ENCODE data around the gene FOXP1. TPM values are rescaled to one million over a fixed set of nuclear protein-coding genes. Genes with fewer than 3 reads are reported as not detected.
"Not testable (repeated sequence)": the region's sequence is repeated elsewhere in the genome, so short reads cannot be mapped to it uniquely, and the experiment has no call there.

Gene FOXP1
- total RNA-seq, 1 donor from 2014 or later = 128 TPM

- DNase-seq (ENCODE audit: low spot score) = no peak
Measured at GRCh38 chr3:71332813-71333212, 250.7 kb downstream of the FOXP1 start.

GRCh38 chr3:71330909-71331308 is 252.6 kb downstream of the FOXP1 start:
- no peak for DNase-seq (ENCODE audit: low spot score)

- DNase-seq (ENCODE audit: low spot score) = no peak
Measured at GRCh38 chr3:71330505-71330904, 253.0 kb downstream of the FOXP1 start.

- no peak for DNase-seq (ENCODE audit: low spot score)
Measured at GRCh38 chr3:71329817-71330216, 253.7 kb downstream of the FOXP1 start.

- no peak for DNase-seq (ENCODE audit: low spot score)
Measured at GRCh38 chr3:71328926-71329325, 254.6 kb downstream of the FOXP1 start.

GRCh38 chr3:71327936-71328335 is 255.6 kb downstream of the FOXP1 start:
- DNase-seq (ENCODE audit: low spot score) = no peak

- no peak for DNase-seq (ENCODE audit: low spot score)
Measured at GRCh38 chr3:71325715-71326114, 257.8 kb downstream of the FOXP1 start.

- not testable (repeated sequence) for DNase-seq (ENCODE audit: low spot score)
Measured at GRCh38 chr3:71324224-71324623, 259.3 kb downstream of the FOXP1 start.

- DNase-seq (ENCODE audit: low spot score) = no peak
Measured at GRCh38 chr3:71323558-71323957, 260.0 kb downstream of the FOXP1 start.

- no peak for DNase-seq (ENCODE audit: low spot score)
Measured at GRCh38 chr3:71322154-71322553, 261.4 kb downstream of the FOXP1 start.

- no peak for DNase-seq (ENCODE audit: low spot score)
Measured at GRCh38 chr3:71319771-71320170, 263.8 kb downstream of the FOXP1 start.

GRCh38 chr3:71318458-71318827 is 265.1 kb downstream of the FOXP1 start:
- DNase-seq (ENCODE audit: low spot score) = no peak

- no peak for DNase-seq (ENCODE audit: low spot score)
Measured at GRCh38 chr3:71317749-71318457, 265.6 kb downstream of the FOXP1 start.

- no peak for DNase-seq (ENCODE audit: low spot score)
Measured at GRCh38 chr3:71317140-71317539, 266.4 kb downstream of the FOXP1 start.

- DNase-seq (ENCODE audit: low spot score) = no peak
Measured at GRCh38 chr3:71316066-71316777, 267.3 kb downstream of the FOXP1 start.

- DNase-seq (ENCODE audit: low spot score) = no peak
Measured at GRCh38 chr3:71315431-71315830, 268.1 kb downstream of the FOXP1 start.

- no peak for DNase-seq (ENCODE audit: low spot score)
Measured at GRCh38 chr3:71313844-71314243, 269.7 kb downstream of the FOXP1 start.

GRCh38 chr3:71312461-71312860 is 271.1 kb downstream of the FOXP1 start:
- DNase-seq (ENCODE audit: low spot score) = no peak

GRCh38 chr3:71311661-71312046 is 271.9 kb downstream of the FOXP1 start:
- no peak for DNase-seq (ENCODE audit: low spot score)

GRCh38 chr3:71310980-71311660 is 272.4 kb downstream of the FOXP1 start:
- DNase-seq (ENCODE audit: low spot score) = no peak

- peak; percentile 27 for DNase-seq (ENCODE audit: low spot score)
Measured at GRCh38 chr3:71310359-71310979, 273.1 kb downstream of the FOXP1 start.

GRCh38 chr3:71309886-71310285 is 273.6 kb downstream of the FOXP1 start:
- no peak for DNase-seq (ENCODE audit: low spot score)
